NB4 (cell line): Measurements from ENCODE around the gene SIN3A.

Experiments
- CTCF ChIP-seq: IDR thresholded peaks from one replicate; pipeline ENCODE4 v1.5.1; 2012; ENCODE audit warnings: low read depth, low read length
- MAX ChIP-seq: IDR thresholded peaks from 2 replicates; pipeline ENCODE4 v1.6.1; 2011; ENCODE audit warnings: low read depth, low read length
- MYC ChIP-seq: IDR thresholded peaks from 2 replicates; pipeline ENCODE4 v1.6.1; 2011; ENCODE audit warnings: low read depth, low read length
- POLR2A ChIP-seq: IDR thresholded peaks from 2 replicates; pipeline ENCODE4 v1.6.1; 2011; ENCODE audit warnings: mild to moderate bottlenecking; ENCODE audit not compliant: insufficient read length; ENCODE audit errors: extremely low read depth

GRCh38 chr15:75428152-75428551 is 23.3 kb downstream of the SIN3A start:
- TF ChIP-seq CTCF (no peak), POLR2A (no peak), MAX (no peak), MYC (no peak)
